ENCODE results near the gene CHST13. TPM values are rescaled to one million over a fixed set of nuclear protein-coding genes. Genes with fewer than 3 reads are reported as not detected.
A peak's percentile ranks its signal among the peaks of the same experiment; 100 is the strongest.

Gene CHST13
- total and polyA plus RNA-seq, 7 donors, result 0.25 to 0.66 (median 0.53) TPM; not detected in 3

DNA sequence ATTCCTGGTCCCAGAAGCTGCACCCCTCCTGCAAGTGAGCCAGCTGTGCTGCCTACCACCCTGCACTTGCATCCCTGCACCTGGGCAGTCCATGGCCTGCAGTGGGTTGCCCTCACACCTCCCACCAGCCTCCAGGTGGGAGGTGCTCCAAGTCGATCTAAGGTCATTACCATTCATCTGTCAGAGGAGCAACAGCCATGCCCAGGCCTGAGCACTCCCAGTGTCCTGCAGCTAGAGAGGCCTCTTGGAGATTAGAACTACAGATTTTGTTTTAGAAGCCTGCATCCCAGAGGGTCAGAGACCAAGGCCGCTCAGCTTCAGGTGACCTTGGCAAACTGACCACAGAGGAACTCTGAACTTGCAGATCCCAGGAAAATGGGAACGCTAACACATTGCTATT lies 39.3 kb upstream of the CHST13 start:
- H3K4me1 ChIP-seq, result no peaks in the 10 kb centered on the region
- 75 to 84% methylated on average over 3 of the region's 3 CpGs for WGBS, 2 donors
- H3K27ac ChIP-seq, result no peak overlapping the region
- no peak for DNase-seq
- intact Hi-C loops (cut with DNase I), result no loop called here
- H3K27me3 ChIP-seq, result no peaks in the 10 kb centered on the region
- H3K9me3 ChIP-seq, result no peaks in the 10 kb centered on the region
- H3K4me3 ChIP-seq, result no peak overlapping the region
- TF ChIP-seq POLR2AphosphoS5 (IDR thresholded peaks at IDR 0.05) (no peak), CTCF (IDR thresholded peaks at IDR 0.05) (no peak), POLR2A (IDR thresholded peaks at IDR 0.05) (no peak), EP300 (IDR thresholded peaks at IDR 0.05) (no peak)
- no peaks in the 10 kb centered on the region for H3K36me3 ChIP-seq

DNA sequence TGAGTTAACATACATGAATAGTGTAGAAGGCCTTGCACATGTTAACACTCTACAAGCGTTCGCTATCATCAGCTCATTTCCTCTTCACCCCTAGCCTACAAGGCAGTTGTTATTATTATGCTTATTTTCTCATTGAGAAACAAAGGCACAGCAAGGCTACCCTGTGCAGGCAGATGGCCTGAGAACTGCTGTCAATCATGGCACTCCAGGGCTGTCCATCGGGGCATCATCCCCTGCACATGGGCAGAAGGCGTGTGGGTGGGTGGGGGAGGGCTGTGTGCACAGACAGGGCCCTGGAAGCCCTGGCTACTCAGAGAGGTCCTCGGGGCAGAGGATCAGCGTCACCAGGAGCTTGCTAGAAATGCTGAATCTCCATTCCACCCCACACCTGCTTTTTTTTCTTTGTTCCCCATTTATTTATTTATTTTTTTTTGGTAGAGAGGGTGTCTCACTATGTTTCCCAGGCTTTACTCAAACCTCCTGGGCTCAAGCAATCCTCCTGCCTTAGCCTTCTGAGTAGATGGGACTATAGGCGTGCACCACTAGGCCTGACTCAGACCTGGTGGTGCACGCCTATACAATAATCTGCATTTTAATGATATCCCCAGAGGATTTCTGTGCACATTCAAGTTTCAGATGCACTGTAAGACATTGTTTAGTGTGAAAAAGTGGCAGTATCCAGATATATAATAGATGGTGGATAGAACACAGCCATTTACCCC lies 38.6 kb upstream of the CHST13 start:
- Histone ChIP-seq H3K36me3 (no peaks in the 10 kb centered on the region), H3K4me1 (no peaks in the 10 kb centered on the region), H3K27ac (no peak overlapping the region), H3K4me3 (no peak overlapping the region), H3K27me3 (no peaks in the 10 kb centered on the region), H3K9me3 (no peaks in the 10 kb centered on the region)
- intact Hi-C loops (cut with DNase I), result no loop called here
- WGBS, 2 donors, result 85 to 90% methylated on average over 8 of the region's 8 CpGs
- no peak for TF ChIP-seq POLR2AphosphoS5 (IDR thresholded peaks at IDR 0.05)
- no peak for TF ChIP-seq CTCF (IDR thresholded peaks at IDR 0.05)
- no peak for TF ChIP-seq POLR2A (IDR thresholded peaks at IDR 0.05)
- no peak for TF ChIP-seq EP300 (IDR thresholded peaks at IDR 0.05)
- no peak for DNase-seq

DNA sequence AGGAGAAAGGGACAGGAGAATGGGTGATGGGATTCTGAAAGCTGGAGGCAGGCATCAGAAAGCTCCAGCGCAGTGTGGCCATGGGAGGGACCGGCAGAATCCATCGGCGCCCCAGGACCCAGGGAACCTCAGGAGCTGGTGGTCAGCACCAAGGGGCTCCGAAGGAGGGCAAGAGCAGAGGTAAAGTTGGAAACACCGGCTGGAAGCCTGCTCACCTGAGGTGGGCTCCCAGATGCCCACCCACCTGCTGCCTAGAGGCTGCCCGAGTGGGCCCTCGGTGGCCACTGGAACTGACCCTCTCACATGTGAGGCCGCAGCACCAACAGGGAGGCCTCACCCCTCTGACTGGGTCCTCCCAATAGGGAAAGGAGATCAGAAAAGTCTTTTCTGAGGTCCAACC lies 38.0 kb upstream of the CHST13 start:
- no peaks in the 10 kb centered on the region for H3K27me3 ChIP-seq
- H3K27ac ChIP-seq, result no peak overlapping the region
- H3K9me3 ChIP-seq, result no peaks in the 10 kb centered on the region
- 97% methylated on average over 9 of the region's 9 CpGs for WGBS, 2 donors
- intact Hi-C loops (cut with DNase I), result no loop called here
- no peaks in the 10 kb centered on the region for H3K36me3 ChIP-seq
- TF ChIP-seq CTCF (IDR thresholded peaks at IDR 0.05) (no peak), POLR2A (IDR thresholded peaks at IDR 0.05) (no peak), EP300 (IDR thresholded peaks at IDR 0.05) (no peak), POLR2AphosphoS5 (IDR thresholded peaks at IDR 0.05) (no peak)
- no peak overlapping the region for H3K4me3 ChIP-seq
- DNase-seq, result no peak
- H3K4me1 ChIP-seq, result no peaks in the 10 kb centered on the region

DNA sequence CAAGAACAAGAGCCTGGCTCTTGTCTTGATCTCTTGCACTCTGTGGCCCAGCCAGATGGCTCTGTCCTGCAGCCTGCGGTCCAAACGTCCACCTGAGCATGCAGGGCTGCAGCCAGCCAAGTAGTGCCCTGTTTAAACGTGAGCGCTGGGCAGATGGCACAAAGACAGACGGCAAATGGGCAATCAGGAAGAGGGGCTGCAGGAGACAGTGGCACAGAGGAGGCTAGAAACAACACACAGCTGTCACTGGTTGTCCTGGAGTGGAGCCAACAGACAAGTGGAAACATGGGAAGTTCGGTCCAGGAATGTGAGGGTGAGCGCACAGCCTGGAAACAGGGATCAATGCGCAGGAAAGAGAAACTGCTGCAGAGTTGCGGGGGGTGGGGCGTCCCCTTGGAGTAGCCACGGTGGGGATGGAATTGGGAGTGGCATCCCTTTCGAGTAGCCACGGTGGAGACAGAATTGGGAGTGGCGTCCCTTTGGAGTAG lies 37.6 kb upstream of the CHST13 start:
- Histone ChIP-seq H3K27ac (peak overlapping the region in 1 of 4 donors; percentile 32), H3K9me3 (no peaks in the 10 kb centered on the region), H3K4me3 (no peak overlapping the region), H3K27me3 (no peaks in the 10 kb centered on the region), H3K4me1 (no peaks in the 10 kb centered on the region), H3K36me3 (no peaks in the 10 kb centered on the region)
- no peak for TF ChIP-seq EP300 (IDR thresholded peaks at IDR 0.05)
- TF ChIP-seq POLR2AphosphoS5 (IDR thresholded peaks at IDR 0.05), result no peak
- DNase-seq, result no peak
- 82 to 85% methylated on average over 14 of the region's 14 CpGs for WGBS, 2 donors
- intact Hi-C loops (cut with DNase I), result no loop called here

DNA sequence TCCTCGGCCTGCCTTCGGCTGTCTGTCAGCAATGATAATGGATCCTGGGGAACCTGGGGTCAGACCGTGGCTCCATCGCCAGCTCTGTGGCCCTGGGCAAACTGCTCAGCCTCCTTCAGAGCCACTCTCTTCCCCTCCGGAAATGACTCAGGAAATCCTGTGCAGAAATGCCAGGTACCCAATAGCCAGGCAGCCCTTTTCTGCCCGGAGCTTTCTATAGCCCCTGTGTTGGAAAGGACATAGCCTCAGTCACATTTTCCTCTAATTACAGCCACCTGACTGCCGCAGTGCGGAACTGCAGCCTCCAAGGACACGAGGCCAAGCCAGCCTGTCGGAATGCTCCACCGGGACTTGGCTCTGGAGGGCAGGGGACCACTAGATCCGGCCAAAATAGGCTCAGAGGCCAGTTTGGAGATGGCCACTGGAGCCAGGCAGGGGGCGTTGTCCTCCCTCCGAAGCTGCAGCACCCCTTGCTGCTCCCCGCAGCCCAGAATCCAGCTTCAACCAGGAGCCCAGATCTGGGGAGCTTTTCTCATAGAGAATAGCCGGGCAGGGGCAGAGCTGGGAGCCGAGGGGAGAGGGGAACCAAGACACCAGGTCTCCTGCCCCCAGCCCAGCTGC lies 36.7 kb upstream of the CHST13 start:
- Histone ChIP-seq H3K9me3 (no peaks in the 10 kb centered on the region), H3K4me1 (no peaks in the 10 kb centered on the region), H3K4me3 (no peak overlapping the region), H3K27ac (peak overlapping the region in 1 of 4 donors; percentile 32), H3K36me3 (no peaks in the 10 kb centered on the region), H3K27me3 (no peaks in the 10 kb centered on the region)
- TF ChIP-seq POLR2AphosphoS5 (IDR thresholded peaks at IDR 0.05) (no peak), CTCF (IDR thresholded peaks at IDR 0.05) (no peak), POLR2A (IDR thresholded peaks at IDR 0.05) (no peak), EP300 (IDR thresholded peaks at IDR 0.05) (no peak)
- intact Hi-C loops (cut with DNase I), result no loop called here
- DNase-seq, result no peak
- 54 to 72% methylated on average over 17 of the region's 17 CpGs for WGBS, 2 donors

Data from sigmoid colon (tissue), 7 donors.